Lung microvascular endothelial cell (primary cell): Measurements from ENCODE around the gene RET. TPM values are rescaled to one million over a fixed set of nuclear protein-coding genes. Genes with fewer than 3 reads are reported as not detected.
A peak's percentile ranks its signal among the peaks of the same experiment; 100 is the strongest.

Experiments
- DNase-seq, 2 donors: peaks; one replicate each; pipeline versions ENCODE4 v3.0.0 to v3.0.0-alpha.2; 2010; ENCODE audit warnings: low read depth in 2 of 2
- total RNA-seq: library from RNA; depleted of rRNA; stranded (reverse); fragments of >200 nt; gene quantifications from 2 replicates; pipeline ENCODE4 v1.2.1, GENCODE V29; 2014

The RET gene
- total RNA-seq, 1 donor from 2014 or later: 6.5 TPM

GRCh38 chr10:43166207-43166879, 89.5 kb downstream of the RET start:
- DNase-seq: peak in 1 of 2 donors; percentile 19

GRCh38 chr10:43166880-43167497, 90.1 kb downstream of the RET start:
- DNase-seq: no peak

- DNase-seq: no peak
Observed at GRCh38 chr10:43167498-43167889, 90.6 kb downstream of the RET start.

GRCh38 chr10:43170491-43170890, 93.6 kb downstream of the RET start:
- no peak for DNase-seq

- DNase-seq: no peak
Observed at GRCh38 chr10:43172645-43173044, 95.8 kb downstream of the RET start.

GRCh38 chr10:43173120-43173519, 96.3 kb downstream of the RET start:
- no peak for DNase-seq

- no peak for DNase-seq
Observed at GRCh38 chr10:43174969-43175368, 98.1 kb downstream of the RET start.

- DNase-seq: no peak
Observed at GRCh38 chr10:43176271-43176670, 99.4 kb downstream of the RET start.

- no peak for DNase-seq
Observed at GRCh38 chr10:43177595-43177994, 100.7 kb downstream of the RET start.

Other genes with a start within 250 kb of the RET start
- 5.9 and 9.1 TPM in 2 replicates for gene CSGALNACT2, start 61.4 kb downstream of the RET start, total RNA-seq
- gene RASGEF1A, start 190.0 kb downstream of the RET start, total RNA-seq: under 0.01 and 0.44 TPM in 2 replicates